ENCODE data around the gene NOD1. TPM values are rescaled to one million over a fixed set of nuclear protein-coding genes. Genes with fewer than 3 reads are reported as not detected.

The NOD1 gene
- total RNA-seq, 1 donor from 2014 or later: 4.2 TPM

GRCh38 chr7:30465811-30466180 lies 12.8 kb downstream of the NOD1 start:
- no peak for DNase-seq (ENCODE audit: low read depth)

GRCh38 chr7:30465046-30465810 lies 13.4 kb downstream of the NOD1 start:
- no peak for TF ChIP-seq CTCF (IDR thresholded peaks at IDR 0.05; ENCODE audit: insufficient read depth, low read length, severe bottlenecking)
- no peaks in the 10 kb centered on the region for H3K36me3 ChIP-seq (ENCODE audit: control insufficient read depth, insufficient read depth, low read length)
- no peak for DNase-seq (ENCODE audit: low read depth)
- FAIRE-seq: no peak
- H3K27me3 ChIP-seq (ENCODE audit: control insufficient read depth, insufficient read depth, low read length): no peaks in the 10 kb centered on the region
- H3K4me3 ChIP-seq (ENCODE audit: low read depth, low read length): no peak overlapping the region

More at GRCh38 chr7:30465811-30466180, 12.8 kb downstream of the NOD1 start:
- Histone ChIP-seq H3K4me3 (ENCODE audit: low read depth, low read length) (no peak overlapping the region), H3K36me3 (ENCODE audit: control insufficient read depth, insufficient read depth, low read length) (no peaks in the 10 kb centered on the region), H3K27me3 (ENCODE audit: control insufficient read depth, insufficient read depth, low read length) (no peaks in the 10 kb centered on the region)
- no peak for TF ChIP-seq CTCF (IDR thresholded peaks at IDR 0.05; ENCODE audit: insufficient read depth, low read length, severe bottlenecking)
- no peak for FAIRE-seq

GRCh38 chr7:30464231-30464671 lies 14.3 kb downstream of the NOD1 start:
- FAIRE-seq (no peak), DNase-seq (ENCODE audit: low read depth) (no peak)
- no peak overlapping the region for H3K4me3 ChIP-seq (ENCODE audit: low read depth, low read length)
- TF ChIP-seq CTCF (IDR thresholded peaks at IDR 0.05; ENCODE audit: insufficient read depth, low read length, severe bottlenecking): no peak
- no peaks in the 10 kb centered on the region for H3K36me3 ChIP-seq (ENCODE audit: control insufficient read depth, insufficient read depth, low read length)
- H3K27me3 ChIP-seq (ENCODE audit: control insufficient read depth, insufficient read depth, low read length): no peaks in the 10 kb centered on the region

GRCh38 chr7:30463405-30464145 lies 15.0 kb downstream of the NOD1 start:
- TF ChIP-seq CTCF (IDR thresholded peaks at IDR 0.05; ENCODE audit: insufficient read depth, low read length, severe bottlenecking): no peak
- FAIRE-seq (no peak), DNase-seq (ENCODE audit: low read depth) (no peak)
- H3K36me3 ChIP-seq (ENCODE audit: control insufficient read depth, insufficient read depth, low read length): no peaks in the 10 kb centered on the region
- no peak overlapping the region for H3K4me3 ChIP-seq (ENCODE audit: low read depth, low read length)
- H3K27me3 ChIP-seq (ENCODE audit: control insufficient read depth, insufficient read depth, low read length): no peaks in the 10 kb centered on the region

- no peak for FAIRE-seq
- TF ChIP-seq CTCF (IDR thresholded peaks at IDR 0.05; ENCODE audit: insufficient read depth, low read length, severe bottlenecking): no peak
- Histone ChIP-seq H3K27me3 (ENCODE audit: control insufficient read depth, insufficient read depth, low read length) (no peaks in the 10 kb centered on the region), H3K4me3 (ENCODE audit: low read depth, low read length) (no peak overlapping the region), H3K36me3 (ENCODE audit: control insufficient read depth, insufficient read depth, low read length) (no peaks in the 10 kb centered on the region)
- DNase-seq (ENCODE audit: low read depth): no peak
These were observed 16.4 kb downstream of the NOD1 start for GRCh38 chr7:30462179-30462578.

Data from bronchial epithelial cell (primary cell).